NB4 (cell line): ENCODE results near the gene SSBP3.

Experiments used
- CTCF ChIP-seq: IDR thresholded peaks from one replicate; pipeline ENCODE4 v1.5.1; 2012; ENCODE audit warnings: low read depth, low read length
- MYC ChIP-seq: IDR thresholded peaks from 2 replicates; pipeline ENCODE4 v1.6.1; 2011; ENCODE audit warnings: low read depth, low read length
- POLR2A ChIP-seq: IDR thresholded peaks from 2 replicates; pipeline ENCODE4 v1.6.1; 2011; ENCODE audit warnings: mild to moderate bottlenecking; ENCODE audit not compliant: insufficient read length; ENCODE audit errors: extremely low read depth

GRCh38 chr1:54312796-54313316 is 93.3 kb downstream of the SSBP3 start:
- TF ChIP-seq CTCF (no peak), POLR2A (no peak), MYC (no peak)
